HepG2 (cell line): Measurements from ENCODE around the gene ARHGAP22. TPM values are rescaled to one million over a fixed set of nuclear protein-coding genes. Genes with fewer than 3 reads are reported as not detected.
A peak's percentile ranks its signal among the peaks of the same experiment; 100 is the strongest.

Experiments used
- ATAC-seq: fragments of 200-7000 bp; cut with Tn5 transposase; 3 replicates; pipeline ENCODE4 v1.9.1; 2020; ENCODE audit warnings: mild to moderate bottlenecking, moderate library complexity
- BruUV-seq: library from RNA; stranded (reverse); fragments of 400-500 nt; replicated peaks from 2 replicates; lab custom pipeline; 2021; lab: Mats Ljungman, UMichigan
- CTCF ChIA-PET: fragments of 300-600 bp; formaldehyde crosslinking; extraction: SDS; loops from one replicate; lab custom pipeline; 2021; ENCODE audit warnings: low total read pairs, inconsistent platforms, low intra/inter-chr PET ratio; lab: Yijun Ruan, JAX
- POLR2A ChIA-PET: fragments of 350-600 bp; sonication (Branson Sonifier 250); formaldehyde crosslinking; loops from one replicate; lab custom pipeline; 2020; ENCODE audit warnings: antibody characterized with exemption, inconsistent platforms; lab: Yijun Ruan, JAX
- DNase-seq: peaks from one replicate; pipeline ENCODE4 v3.0.0-alpha.2; 2015; ENCODE audit warnings: low spot score
- FAIRE-seq: peaks from 3 replicates; lab custom pipeline; 2011; peaks lifted over from hg19 to GRCh38; lab: Jason Lieb, UNC
- H2AFZ ChIP-seq: one replicate; pipeline ENCODE4 v1.6.1; 2011; ENCODE audit warnings: low read length, inconsistent platforms
- H3K27ac ChIP-seq: fragments of 300-600 bp; 3 replicates; pipeline ENCODE4 v1.8.0; 2011; ENCODE audit warnings: mixed run types, mild to moderate bottlenecking, mixed read lengths, low read length, inconsistent platforms; ENCODE audit not compliant: insufficient read depth; ENCODE audit errors: extremely low read length
- H3K27me3 ChIP-seq, 2 experiments: fragments of 200-600 bp in 1 of 2; 2 replicates in 1 of 2; 3 replicates in 1 of 2; pipeline versions ENCODE4 v1.6.0 to v1.8.0; 2011; ENCODE audit warnings: low read length in 2 of 2, mild to moderate bottlenecking in 2 of 2, moderate library complexity in 2 of 2, inconsistent platforms in 1 of 2; ENCODE audit not compliant: insufficient read depth in 2 of 2, control insufficient read depth in 1 of 2
- H3K36me3 ChIP-seq, 2 experiments: fragments of 200-600 bp in 1 of 2; replicated peaks in 1 of 2; 2 replicates in 1 of 2; 3 replicates in 1 of 2; pipeline versions ENCODE4 v1.5.1 to v1.8.0; 2011; ENCODE audit warnings: low read length in 2 of 2, inconsistent platforms in 1 of 2; ENCODE audit not compliant: insufficient read depth in 2 of 2, control insufficient read depth in 1 of 2
- H3K4me1 ChIP-seq: 2 replicates; pipeline ENCODE4 v1.5.1; 2012; ENCODE audit warnings: low read length, inconsistent platforms; ENCODE audit not compliant: insufficient read depth
- H3K4me2 ChIP-seq: 2 replicates; pipeline ENCODE4 v1.6.0; 2011; ENCODE audit warnings: low read depth, low read length, inconsistent platforms
- H3K4me3 ChIP-seq, 3 experiments: fragments of 200-600 bp in 1 of 3; sonication (generic), shearing (Covaris generic) in 1 of 3; replicated peaks in 1 of 3; 2 replicates each; pipeline ENCODE4 v1.5.1; 2011 to 2016; ENCODE audit warnings: low read length in 3 of 3, inconsistent platforms in 2 of 3, low read depth in 2 of 3, mild to moderate bottlenecking in 2 of 3, control low read depth in 1 of 3, mixed read lengths in 1 of 3; ENCODE audit not compliant: insufficient read depth in 1 of 3
- H3K79me2 ChIP-seq: one replicate; pipeline ENCODE4 v1.6.1; 2011; ENCODE audit warnings: low read length, inconsistent platforms; ENCODE audit not compliant: insufficient read depth
- H3K9ac ChIP-seq: 2 replicates; pipeline ENCODE4 v1.6.0; 2011; ENCODE audit warnings: mild to moderate bottlenecking, low read depth, low read length, inconsistent platforms; ENCODE audit not compliant: insufficient read depth
- H3K9me3 ChIP-seq: 2 replicates; pipeline ENCODE4 v1.5.1; 2012; ENCODE audit warnings: mild to moderate bottlenecking, low read length
- H4K20me1 ChIP-seq: 2 replicates; pipeline ENCODE4 v1.6.0; 2011; ENCODE audit warnings: inconsistent platforms, mild to moderate bottlenecking, low read length, moderate library complexity; ENCODE audit not compliant: insufficient read depth
- NBN ChIP-seq: fragments of 450-650 bp; conservative IDR thresholded peaks from 2 replicates; pipeline ENCODE4 v1.6.1; 2017
- SSRP1 ChIP-seq: IDR thresholded peaks from 2 replicates; pipeline ENCODE4 v1.6.1; 2016; ENCODE audit warnings: control low read depth
- UBTF ChIP-seq: sonication (generic); formaldehyde crosslinking; IDR thresholded peaks from 2 replicates; pipeline ENCODE4 v1.4.0; 2020; ENCODE audit warnings: mild to moderate bottlenecking, missing genetic modification reagents
- ZMYM3 ChIP-seq: sonication (generic); formaldehyde crosslinking; IDR thresholded peaks from 2 replicates; pipeline ENCODE4 v1.5.1; 2020; ENCODE audit warnings: mild to moderate bottlenecking, missing genetic modification reagents
- WGBS: methylation state at CpG from one replicate; pipeline ENCODE4 v1.1.6; 2017; ENCODE audit warnings: low lambda C conversion rate; 5-methylcytosine and 5-hydroxymethylcytosine counted together
- in situ Hi-C: cut with HindIII; loops from 2 replicates; pipeline ENCODE4 v1.10.0; 2017; ENCODE audit warnings: low pct_unique_long_range_greater_than_20kb; ENCODE audit not compliant: extremely low pct_ligation_motif_present
- intact Hi-C: fragments of 100-400 bp; cut with micrococcal nuclease; formaldehyde crosslinking; loops from one replicate; pipeline ENCODE4 v1.10.0; 2022; ENCODE audit not compliant: unreplicated experiment
- polyA plus RNA-seq, 8 experiments: library from polyadenylated mRNA; depleted of rRNA in 3 of 8; stranded (reverse) in 7 of 8; unstranded in 1 of 8; fragments of >200 nt; fragmentation: Illumina TruSeq in 4 of 8; extraction: Trizol in 4 of 8; gene quantifications; 2 replicates each; pipeline versions ENCODE4 v1.2.1 to v1.2.3, GENCODE V29; 2011 to 2016; ENCODE audit warnings: low read depth in 4 of 8, missing spikeins in 1 of 8, mixed read lengths in 1 of 8; ENCODE audit not compliant: insufficient read depth in 1 of 8
- total RNA-seq, 5 experiments: library from RNA; depleted of rRNA; stranded (reverse); fragments of >200 nt; fragmentation: Illumina TruSeq; extraction: Trizol; gene quantifications; 2 replicates each; pipeline ENCODE4 v1.2.3, GENCODE V29; 2016; ENCODE audit warnings: low read depth in 1 of 5

Gene ARHGAP22
- total and polyA plus RNA-seq, 2 of the 13 experiments (the other 11 are each of a cell fraction or from before 2014, with no cell fraction given) = 0.08 to 0.38 TPM

GRCh38 chr10:48451969-48452878 lies 152.6 kb downstream of the ARHGAP22 start (continued):
- TF ChIP-seq UBTF (CRISPR knock-in tag) (peak; percentile 28; the same call in 1 of the 2 replicates), SSRP1 (CRISPR knock-in tag) (no peak), ZMYM3 (CRISPR knock-in tag) (peak; percentile 77)

- no peak overlapping the region for H3K4me3 ChIP-seq
- H3K27me3 ChIP-seq = peaks cover 3 to 12% of the 10 kb centered on the region in 2 experiments; a peak in 4 of 5 replicates
Measured at GRCh38 chr10:48450741-48451466, 154.0 kb downstream of the ARHGAP22 start.

More at GRCh38 chr10:48450741-48451466, 154.0 kb downstream of the ARHGAP22 start:
- no peaks in the 10 kb centered on the region for H3K36me3 ChIP-seq
- ChIA-PET CTCF (no interaction called here), POLR2A (no interaction called here)
- H3K27ac ChIP-seq = no peak overlapping the region
- no peak overlapping the region for H2AFZ ChIP-seq
- WGBS = 86% methylated on average over 16 of the region's 43 CpGs
- no peak for FAIRE-seq
- H3K4me2 ChIP-seq = no peak overlapping the region
- DNase-seq = no peak
- no peaks in the 10 kb centered on the region for H3K79me2 ChIP-seq
- H3K4me1 ChIP-seq = peaks cover 32% of the 10 kb centered on the region
- H3K9ac ChIP-seq = no peak overlapping the region
- in situ Hi-C loops (no loop called here), intact Hi-C loops (no loop called here)
- H3K9me3 ChIP-seq = no peaks in the 10 kb centered on the region
- no peak for TF ChIP-seq NBN
- TF ChIP-seq, all 625 proteins: peak for 0
- no peaks in the 10 kb centered on the region for H4K20me1 ChIP-seq
- no TSS peak for BruUV-seq
- no peak for ATAC-seq
